ENCODE results near the gene ZIM2. TPM values are rescaled to one million over a fixed set of nuclear protein-coding genes. Genes with fewer than 3 reads are reported as not detected.

ZIM2 gene
- total RNA-seq, result not detected
- long read RNA-seq, result 0 reads

GRCh38 chr19:56840451-56841192, at the start of gene ZIM2, which contains the start of gene PEG3:
TSS of gene ZIM2 (minus strand) at chr19:56840726. CDS start at chr19:56824277, 16,449 bp downstream.
TSS of gene PEG3 (minus strand) at chr19:56840726. CDS start at chr19:56824655, 16,071 bp downstream.
- DNase-seq, result no peak
- intact Hi-C loops (cut with DNase I), result no loop called here
- TF ChIP-seq, protein P1, sequence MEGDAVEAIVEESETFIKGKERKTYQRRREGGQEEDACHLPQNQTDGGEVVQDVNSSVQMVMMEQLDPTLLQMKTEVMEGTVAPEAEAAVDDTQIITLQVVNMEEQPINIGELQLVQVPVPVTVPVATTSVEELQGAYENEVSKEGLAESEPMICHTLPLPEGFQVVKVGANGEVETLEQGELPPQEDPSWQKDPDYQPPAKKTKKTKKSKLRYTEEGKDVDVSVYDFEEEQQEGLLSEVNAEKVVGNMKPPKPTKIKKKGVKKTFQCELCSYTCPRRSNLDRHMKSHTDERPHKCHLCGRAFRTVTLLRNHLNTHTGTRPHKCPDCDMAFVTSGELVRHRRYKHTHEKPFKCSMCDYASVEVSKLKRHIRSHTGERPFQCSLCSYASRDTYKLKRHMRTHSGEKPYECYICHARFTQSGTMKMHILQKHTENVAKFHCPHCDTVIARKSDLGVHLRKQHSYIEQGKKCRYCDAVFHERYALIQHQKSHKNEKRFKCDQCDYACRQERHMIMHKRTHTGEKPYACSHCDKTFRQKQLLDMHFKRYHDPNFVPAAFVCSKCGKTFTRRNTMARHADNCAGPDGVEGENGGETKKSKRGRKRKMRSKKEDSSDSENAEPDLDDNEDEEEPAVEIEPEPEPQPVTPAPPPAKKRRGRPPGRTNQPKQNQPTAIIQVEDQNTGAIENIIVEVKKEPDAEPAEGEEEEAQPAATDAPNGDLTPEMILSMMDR (IDR thresholded peaks at IDR 0.05), result no peak
- Histone ChIP-seq H3K36me3 (no peaks in the 10 kb centered on the region), H3K9me3 (no peaks in the 10 kb centered on the region), H3K27ac (no peak within 1 kb of the TSS), H3K4me1 (no peaks in the 10 kb centered on the region), H3K4me3 (peak within 1 kb of the TSS; percentile 36), H3K27me3 (no peaks in the 10 kb centered on the region)
- ATAC-seq, result no peak

DNA sequence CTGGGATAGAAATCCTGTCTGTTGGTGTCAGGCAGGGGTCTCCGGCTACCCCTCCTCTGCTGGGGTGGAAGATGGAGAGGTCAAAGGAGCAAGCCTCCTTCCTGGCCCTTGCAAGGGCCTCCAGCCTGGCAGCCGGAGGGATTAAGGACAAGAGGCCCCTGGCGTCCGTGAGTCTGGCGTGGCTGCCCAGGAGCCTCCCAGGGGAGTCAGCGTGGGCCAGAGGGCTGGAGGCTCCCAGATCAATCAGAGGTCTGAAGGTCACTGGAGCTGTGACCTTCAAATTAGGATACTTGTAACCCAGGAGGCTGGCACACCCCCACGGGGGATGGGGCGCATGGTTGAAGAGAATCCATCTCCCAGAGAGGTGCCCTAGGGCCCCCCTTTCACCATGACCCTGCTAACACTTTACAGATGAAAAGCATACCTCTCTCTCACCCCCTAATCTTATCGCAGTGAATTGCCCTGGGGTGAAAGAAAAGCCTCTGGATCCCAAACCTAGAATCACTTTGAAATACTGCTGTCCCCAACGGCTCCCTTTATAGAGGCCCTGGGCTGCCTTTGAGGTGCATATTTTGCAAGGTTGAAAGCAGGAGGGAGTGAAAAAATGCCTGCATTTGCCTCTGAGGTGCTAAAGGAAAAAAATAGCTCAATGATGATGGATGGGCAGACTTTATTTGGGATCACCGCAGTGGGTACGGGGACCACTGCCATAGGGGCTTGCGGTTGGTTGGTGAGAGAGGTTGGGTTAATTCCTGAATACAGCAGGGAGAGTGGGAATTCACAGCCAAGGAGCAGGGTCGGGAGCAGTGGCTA, 44.9 kb upstream of the ZIM2 start:
- intact Hi-C loops (cut with DNase I), result no loop called here

GRCh38 chr19:56884441-56884840, 43.9 kb upstream of the ZIM2 start:
- intact Hi-C loops (cut with DNase I), result no loop called here
- no peak overlapping the region for H3K27ac ChIP-seq
- H3K4me1 ChIP-seq, result no peaks in the 10 kb centered on the region
- no peaks in the 10 kb centered on the region for H3K36me3 ChIP-seq
- peaks cover 3% of the 10 kb centered on the region for H3K9me3 ChIP-seq
- ATAC-seq (no peak), DNase-seq (no peak)
- H3K4me3 ChIP-seq, result no peak overlapping the region
- no peaks in the 10 kb centered on the region for H3K27me3 ChIP-seq
- TF ChIP-seq, protein P1 (IDR thresholded peaks at IDR 0.05), result no peak

More for the DNA sequence above, 44.9 kb upstream of the ZIM2 start:
- DNase-seq, result no peak
- TF ChIP-seq, protein P1 (IDR thresholded peaks at IDR 0.05), result no peak
- Histone ChIP-seq H3K4me1 (no peaks in the 10 kb centered on the region), H3K27ac (no peak overlapping the region), H3K9me3 (peaks cover 3% of the 10 kb centered on the region), H3K36me3 (no peaks in the 10 kb centered on the region), H3K27me3 (no peaks in the 10 kb centered on the region), H3K4me3 (no peak overlapping the region)
- ATAC-seq, result no peak

- Histone ChIP-seq H3K27me3 (no peaks in the 10 kb centered on the region), H3K27ac (no peak overlapping the region), H3K9me3 (peaks cover 3% of the 10 kb centered on the region), H3K36me3 (no peaks in the 10 kb centered on the region), H3K4me3 (no peak overlapping the region), H3K4me1 (no peaks in the 10 kb centered on the region)
- DNase-seq, result no peak
- intact Hi-C loops (cut with DNase I), result no loop called here
- TF ChIP-seq, protein P1 (IDR thresholded peaks at IDR 0.05), result no peak
- no peak for ATAC-seq
Observed at GRCh38 chr19:56880592-56881190, 40.2 kb upstream of the ZIM2 start.

DNA sequence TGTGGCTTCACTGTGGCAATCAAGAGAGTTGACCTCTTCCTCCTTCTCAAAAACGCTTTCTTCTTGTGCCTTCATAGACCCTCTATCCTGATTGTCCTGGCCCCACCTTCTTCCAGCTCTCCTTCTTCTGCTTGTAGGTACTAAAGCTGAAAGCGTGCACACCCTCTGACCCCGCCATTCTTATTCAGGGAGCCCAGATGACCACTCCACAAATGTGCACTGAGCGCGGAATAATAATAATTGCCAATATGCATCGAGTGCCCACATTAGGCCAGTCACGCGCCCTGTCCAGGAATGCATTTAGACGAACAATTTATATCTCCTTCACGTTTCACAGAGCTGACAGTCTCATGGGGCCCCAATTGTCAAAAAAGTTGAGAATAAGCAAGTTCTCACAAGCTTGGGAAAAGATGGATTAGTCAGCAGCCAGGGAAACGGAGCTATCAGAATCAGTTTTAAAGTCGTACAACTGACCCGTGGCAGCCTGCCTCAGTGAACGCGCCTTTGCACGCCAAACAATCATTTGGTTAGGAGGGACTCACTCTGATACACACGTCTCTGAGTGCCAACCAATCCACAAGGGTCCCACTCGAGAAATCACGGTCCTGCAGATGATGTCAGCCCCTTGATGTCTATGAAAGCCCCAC, 36.7 kb upstream of the ZIM2 start:
- Histone ChIP-seq H3K27me3 (no peaks in the 10 kb centered on the region), H3K27ac (no peak overlapping the region), H3K9me3 (peaks cover 3% of the 10 kb centered on the region), H3K36me3 (no peaks in the 10 kb centered on the region), H3K4me1 (no peaks in the 10 kb centered on the region), H3K4me3 (no peak overlapping the region)
- ATAC-seq (no peak), DNase-seq (no peak)
- intact Hi-C loops (cut with DNase I), result no loop called here
- TF ChIP-seq, protein P1 (IDR thresholded peaks at IDR 0.05), result no peak
